ENCODE data around the gene NKPD1. TPM values are rescaled to one million over a fixed set of nuclear protein-coding genes. Genes with fewer than 3 reads are reported as not detected.

Gene NKPD1
- polyA plus RNA-seq, 1 experiment = 0.05 TPM

GRCh38 chr19:45178262-45179071 is 17.7 kb upstream of the NKPD1 start, which contains the start of gene BLOC1S3:
BLOC1S3 (plus strand) TSS chr19:45178784; CDS start chr19:45179297, 513 bp downstream.
- no peaks in the 10 kb centered on the region for H3K27me3 ChIP-seq (ENCODE audit: control insufficient read depth, insufficient read depth, low read length)
- TF ChIP-seq CTCF (IDR thresholded peaks at IDR 0.05; ENCODE audit: insufficient read depth, low read depth, low read length) = peak; percentile 35; the same call in 1 of the 2 replicates
- peak; percentile 100 for DNase-seq (ENCODE audit: low read depth)
- peak within 1 kb of the TSS; percentile 92 for H3K4me3 ChIP-seq (ENCODE audit: low read depth, low read length)
- peaks cover 3% of the 10 kb centered on the region; the same call in 1 of the 2 replicates for H3K36me3 ChIP-seq (ENCODE audit: control insufficient read depth, insufficient read depth, low read length)
- POLR2A ChIA-PET = interaction anchor here (0.7 kb wide), 1 partner anchor 9 kb away, joined by 3 read pairs; no protein-coding TSS in a partner anchor
- CTCF ChIA-PET = interaction anchor here (0.9 to 1.9 kb wide), 10 partner anchors 9 to 160 kb away, joined by 3 to 6 read pairs (median 4); partner anchors contain the start of genes NKPD1 and PPP1R37

- DNase-seq (ENCODE audit: low read depth) = no peak
- H3K4me3 ChIP-seq (ENCODE audit: low read depth, low read length) = peak within 1 kb of the TSS; percentile 92
- no peaks in the 10 kb centered on the region for H3K27me3 ChIP-seq (ENCODE audit: control insufficient read depth, insufficient read depth, low read length)
- POLR2A ChIA-PET = interaction anchor here (0.7 kb wide), 1 partner anchor 9 kb away, joined by 3 read pairs; no protein-coding TSS in a partner anchor
- CTCF ChIA-PET = interaction anchor here (0.9 to 1.9 kb wide), 7 partner anchors 14 to 161 kb away, joined by 3 to 6 read pairs (median 5); partner anchors contain the start of genes NKPD1 and PPP1R37
- no peak for TF ChIP-seq CTCF (IDR thresholded peaks at IDR 0.05; ENCODE audit: insufficient read depth, low read depth, low read length)
- peaks cover 3% of the 10 kb centered on the region; the same call in 1 of the 2 replicates for H3K36me3 ChIP-seq (ENCODE audit: control insufficient read depth, insufficient read depth, low read length)
These were observed 17.1 kb upstream of the NKPD1 start, which contains the start of gene TRAPPC6A for GRCh38 chr19:45177817-45178261. TRAPPC6A (minus strand) TSS chr19:45178237; CDS start chr19:45178218, 19 bp downstream.

- Histone ChIP-seq H3K36me3 (ENCODE audit: control insufficient read depth, insufficient read depth, low read length) (no peaks in the 10 kb centered on the region), H3K4me3 (ENCODE audit: low read depth, low read length) (no peak overlapping the region), H3K27me3 (ENCODE audit: control insufficient read depth, insufficient read depth, low read length) (no peaks in the 10 kb centered on the region)
- POLR2A ChIA-PET = no interaction called here
- DNase-seq (ENCODE audit: low read depth) = no peak
- TF ChIP-seq CTCF (IDR thresholded peaks at IDR 0.05; ENCODE audit: insufficient read depth, low read depth, low read length) = no peak
- CTCF ChIA-PET = no interaction called here
These were observed 14.9 kb upstream of the NKPD1 start for GRCh38 chr19:45175515-45176345.

GRCh38 chr19:45173816-45174215 is 13.0 kb upstream of the NKPD1 start:
- ChIA-PET CTCF (interaction anchor here (1.7 kb wide), 1 partner anchor 13 kb away, joined by 3 read pairs; no protein-coding TSS in a partner anchor), POLR2A (no interaction called here)
- H3K27me3 ChIP-seq (ENCODE audit: control insufficient read depth, insufficient read depth, low read length) = no peaks in the 10 kb centered on the region
- no peak overlapping the region for H3K4me3 ChIP-seq (ENCODE audit: low read depth, low read length)
- TF ChIP-seq CTCF (IDR thresholded peaks at IDR 0.05; ENCODE audit: insufficient read depth, low read depth, low read length) = no peak
- no peak for DNase-seq (ENCODE audit: low read depth)
- no peaks in the 10 kb centered on the region for H3K36me3 ChIP-seq (ENCODE audit: control insufficient read depth, insufficient read depth, low read length)

All from BJ (cell line).